HepG2 (cell line): ENCODE measurements around the gene RRBP1. TPM values are rescaled to one million over a fixed set of nuclear protein-coding genes. Genes with fewer than 3 reads are reported as not detected.

Source experiments
- CHD2 ChIP-seq: IDR thresholded peaks from 2 replicates; pipeline ENCODE4 v1.6.1; 2011; ENCODE audit warnings: low read depth, low read length, improper control_type of control experiment
- KMT2A ChIP-seq: sonication (generic); formaldehyde crosslinking; IDR thresholded peaks from 2 replicates; pipeline ENCODE4 v1.4.0; 2020; ENCODE audit warnings: missing genetic modification reagents
- NFIB ChIP-seq: sonication (generic); formaldehyde crosslinking; IDR thresholded peaks from 2 replicates; pipeline ENCODE4 v1.9.0; 2021; ENCODE audit warnings: missing genetic modification reagents, mild to moderate bottlenecking, borderline replicate concordance
- POLR2A ChIP-seq, 2 experiments: IDR thresholded peaks; 2 replicates each; pipeline ENCODE4 v1.6.1; 2011; ENCODE audit warnings: low read depth in 2 of 2, low read length in 2 of 2, mild to moderate bottlenecking in 1 of 2, moderate library complexity in 1 of 2; ENCODE audit not compliant: insufficient read depth in 1 of 2
- RBM22 ChIP-seq: fragments of 200-400 bp; formaldehyde crosslinking; optimal IDR thresholded peaks from 2 replicates; pipeline ENCODE3; 2017; ENCODE audit warnings: mild to moderate bottlenecking, low read length, moderate library complexity
- ZBTB39 ChIP-seq: sonication (generic); formaldehyde crosslinking; IDR thresholded peaks from 2 replicates; pipeline ENCODE4 v1.5.0; 2020; ENCODE audit warnings: missing genetic modification reagents
- ZNF276 ChIP-seq: sonication (generic); formaldehyde crosslinking; IDR thresholded peaks from 2 replicates; pipeline ENCODE4 v1.4.0; 2020; ENCODE audit warnings: mild to moderate bottlenecking, low read depth, missing genetic modification reagents
- ZNF879 ChIP-seq: sonication (generic); formaldehyde crosslinking; IDR thresholded peaks from 2 replicates; pipeline ENCODE4 v1.8.1; 2023; ENCODE audit warnings: missing genetic modification reagents
- ZXDC ChIP-seq: sonication (generic); formaldehyde crosslinking; IDR thresholded peaks from 2 replicates; pipeline ENCODE4 v1.5.0; 2020; ENCODE audit warnings: mild to moderate bottlenecking, missing genetic modification reagents
- polyA plus RNA-seq, 8 experiments: library from polyadenylated mRNA; depleted of rRNA in 3 of 8; stranded (reverse) in 7 of 8; unstranded in 1 of 8; fragments of >200 nt; fragmentation: Illumina TruSeq in 4 of 8; extraction: Trizol in 4 of 8; gene quantifications; 2 replicates each; pipeline versions ENCODE4 v1.2.1 to v1.2.3, GENCODE V29; 2011 to 2016; ENCODE audit warnings: low read depth in 4 of 8, missing spikeins in 1 of 8, mixed read lengths in 1 of 8; ENCODE audit not compliant: insufficient read depth in 1 of 8
- total RNA-seq, 5 experiments: library from RNA; depleted of rRNA; stranded (reverse); fragments of >200 nt; fragmentation: Illumina TruSeq; extraction: Trizol; gene quantifications; 2 replicates each; pipeline ENCODE4 v1.2.3, GENCODE V29; 2016; ENCODE audit warnings: low read depth in 1 of 5
- TF ChIP-seq, protein P1 (sequence below): sonication (generic); formaldehyde crosslinking; IDR thresholded peaks from 2 replicates; pipeline ENCODE4 v1.5.0; 2020; ENCODE audit warnings: mild to moderate bottlenecking, missing genetic modification reagents
- TF ChIP-seq, protein P2 (sequence below): sonication (generic); formaldehyde crosslinking; IDR thresholded peaks from 2 replicates; pipeline ENCODE4 v1.8.1; 2023; ENCODE audit warnings: mild to moderate bottlenecking, inconsistent platforms, moderate library complexity, missing genetic modification reagents, borderline replicate concordance
- TF ChIP-seq, protein P3 (sequence below): sonication (generic); formaldehyde crosslinking; IDR thresholded peaks from 2 replicates; pipeline ENCODE4 v1.5.0; 2020; ENCODE audit warnings: missing genetic modification reagents, mild to moderate bottlenecking, borderline replicate concordance
- TF ChIP-seq, protein P4 (sequence below): sonication (generic); formaldehyde crosslinking; IDR thresholded peaks from 2 replicates; pipeline ENCODE4 v1.4.0; 2020; ENCODE audit warnings: low read depth, mild to moderate bottlenecking, missing genetic modification reagents

Gene RRBP1
- total and polyA plus RNA-seq, 2 of the 13 experiments (the other 11 are each of a cell fraction or from before 2014, with no cell fraction given), result 150 to 222 TPM

DNA sequence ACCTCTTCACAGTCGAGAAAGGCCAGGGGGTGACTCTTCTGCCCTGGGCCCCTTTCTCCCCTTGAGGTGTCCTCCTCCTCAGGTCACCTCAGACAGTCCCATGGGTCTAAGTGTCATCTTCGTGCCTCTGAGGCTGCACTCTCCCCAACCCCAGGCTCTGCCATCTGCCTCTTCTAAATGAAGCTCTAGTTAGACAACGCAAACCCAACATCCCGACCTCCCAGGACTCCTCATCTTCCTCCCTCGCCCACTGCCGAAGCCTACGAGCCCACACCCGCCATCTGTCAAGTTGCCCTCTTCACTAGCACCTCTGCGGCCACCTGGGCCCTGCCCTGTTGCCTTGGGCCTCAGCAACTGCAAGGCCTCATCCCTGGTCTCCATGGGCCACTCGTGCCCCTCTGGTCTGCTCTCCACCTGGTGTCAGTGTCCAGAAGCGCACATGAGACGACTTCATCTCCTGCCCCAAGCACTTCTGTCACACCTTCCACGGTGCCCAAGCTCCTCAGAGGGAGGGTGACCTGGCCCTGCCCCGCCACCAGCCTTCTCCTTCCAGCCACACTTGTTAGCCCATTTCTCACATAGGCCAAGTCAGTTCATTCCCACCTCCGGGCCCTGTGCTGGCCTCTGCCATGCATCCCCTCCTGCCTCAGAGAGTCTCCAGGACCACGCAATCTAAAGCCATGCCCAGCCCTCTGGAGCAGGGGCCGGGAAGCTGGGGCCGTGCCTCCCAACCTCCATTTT lies 53.8 kb downstream of the RRBP1 start (continued):
- TF ChIP-seq, protein P1, sequence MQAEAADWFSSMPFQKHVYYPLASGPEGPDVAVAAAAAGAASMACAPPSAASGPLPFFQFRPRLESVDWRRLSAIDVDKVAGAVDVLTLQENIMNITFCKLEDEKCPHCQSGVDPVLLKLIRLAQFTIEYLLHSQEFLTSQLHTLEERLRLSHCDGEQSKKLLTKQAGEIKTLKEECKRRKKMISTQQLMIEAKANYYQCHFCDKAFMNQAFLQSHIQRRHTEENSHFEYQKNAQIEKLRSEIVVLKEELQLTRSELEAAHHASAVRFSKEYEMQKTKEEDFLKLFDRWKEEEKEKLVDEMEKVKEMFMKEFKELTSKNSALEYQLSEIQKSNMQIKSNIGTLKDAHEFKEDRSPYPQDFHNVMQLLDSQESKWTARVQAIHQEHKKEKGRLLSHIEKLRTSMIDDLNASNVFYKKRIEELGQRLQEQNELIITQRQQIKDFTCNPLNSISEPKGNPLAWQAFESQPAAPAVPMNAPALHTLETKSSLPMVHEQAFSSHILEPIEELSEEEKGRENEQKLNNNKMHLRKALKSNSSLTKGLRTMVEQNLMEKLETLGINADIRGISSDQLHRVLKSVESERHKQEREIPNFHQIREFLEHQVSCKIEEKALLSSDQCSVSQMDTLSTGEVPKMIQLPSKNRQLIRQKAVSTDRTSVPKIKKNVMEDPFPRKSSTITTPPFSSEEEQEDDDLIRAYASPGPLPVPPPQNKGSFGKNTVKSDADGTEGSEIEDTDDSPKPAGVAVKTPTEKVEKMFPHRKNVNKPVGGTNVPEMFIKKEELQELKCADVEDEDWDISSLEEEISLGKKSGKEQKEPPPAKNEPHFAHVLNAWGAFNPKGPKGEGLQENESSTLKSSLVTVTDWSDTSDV, result 0 out of 2 replicates have a peak, but pooled peaks have one; percentile 46
- no peak for TF ChIP-seq ZXDC (CRISPR knock-in tag)
- TF ChIP-seq CHD2, result 0 out of 2 replicates have a peak, but pooled peaks have one; percentile 33
- no peak for TF ChIP-seq ZBTB39 (CRISPR knock-in tag)
- TF ChIP-seq, protein P2, sequence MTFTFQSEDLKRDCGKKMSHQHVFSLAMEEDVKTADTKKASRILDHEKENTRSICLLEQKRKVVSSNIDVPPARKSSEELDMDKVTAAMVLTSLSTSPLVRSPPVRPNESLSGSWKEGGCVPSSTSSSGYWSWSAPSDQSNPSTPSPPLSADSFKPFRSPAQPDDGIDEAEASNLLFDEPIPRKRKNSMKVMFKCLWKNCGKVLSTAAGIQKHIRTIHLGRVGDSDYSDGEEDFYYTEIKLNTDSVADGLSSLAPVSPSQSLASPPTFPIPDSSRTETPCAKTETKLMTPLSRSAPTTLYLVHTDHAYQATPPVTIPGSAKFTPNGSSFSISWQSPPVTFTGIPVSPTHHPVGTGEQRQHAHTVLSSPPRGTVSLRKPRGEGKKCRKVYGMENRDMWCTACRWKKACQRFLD (CRISPR knock-in tag), result no peak
- TF ChIP-seq ZNF276, result 0 out of 2 replicates have a peak, but pooled peaks have one; percentile 19
- peak; percentile 25; the same call in 1 of the 2 replicates for TF ChIP-seq NFIB (CRISPR knock-in tag)
- peak; percentile 97 for TF ChIP-seq RBM22
- no peak for TF ChIP-seq ZNF879 (CRISPR knock-in tag)
- TF ChIP-seq KMT2A (CRISPR knock-in tag), result no peak
- 0 out of 4 replicates have a peak, but pooled peaks of 1 of the 2 experiments have one; percentile 14 for TF ChIP-seq POLR2A (IDR thresholded peaks at IDR 0.05; ENCODE audit: insufficient read depth in 1 of 2, low read depth in 2 of 2, low read length in 2 of 2)
- TF ChIP-seq, protein P3, sequence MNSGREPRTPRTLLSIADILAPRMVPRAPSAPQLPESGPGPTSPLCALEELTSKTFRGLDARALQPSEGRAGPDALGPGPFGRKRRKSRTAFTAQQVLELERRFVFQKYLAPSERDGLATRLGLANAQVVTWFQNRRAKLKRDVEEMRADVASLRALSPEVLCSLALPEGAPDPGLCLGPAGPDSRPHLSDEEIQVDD (CRISPR knock-in tag), result 0 out of 2 replicates have a peak, but pooled peaks have one; percentile 28
- TF ChIP-seq, protein P4, sequence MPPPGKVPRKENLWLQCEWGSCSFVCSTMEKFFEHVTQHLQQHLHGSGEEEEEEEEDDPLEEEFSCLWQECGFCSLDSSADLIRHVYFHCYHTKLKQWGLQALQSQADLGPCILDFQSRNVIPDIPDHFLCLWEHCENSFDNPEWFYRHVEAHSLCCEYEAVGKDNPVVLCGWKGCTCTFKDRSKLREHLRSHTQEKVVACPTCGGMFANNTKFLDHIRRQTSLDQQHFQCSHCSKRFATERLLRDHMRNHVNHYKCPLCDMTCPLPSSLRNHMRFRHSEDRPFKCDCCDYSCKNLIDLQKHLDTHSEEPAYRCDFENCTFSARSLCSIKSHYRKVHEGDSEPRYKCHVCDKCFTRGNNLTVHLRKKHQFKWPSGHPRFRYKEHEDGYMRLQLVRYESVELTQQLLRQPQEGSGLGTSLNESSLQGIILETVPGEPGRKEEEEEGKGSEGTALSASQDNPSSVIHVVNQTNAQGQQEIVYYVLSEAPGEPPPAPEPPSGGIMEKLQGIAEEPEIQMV (CRISPR knock-in tag), result no peak
